Immature natural killer cell (primary cell): ENCODE results near the gene PRSS12. TPM values are rescaled to one million over a fixed set of nuclear protein-coding genes. Genes with fewer than 3 reads are reported as not detected.
A peak's percentile ranks its signal among the peaks of the same experiment; 100 is the strongest.

Experiments used
- DNase-seq, 3 donors: peaks; one replicate each; pipeline ENCODE4 v3.0.0; 2022; ENCODE audit warnings: mixed read lengths in 1 of 3
- H3K27ac Mint-ChIP-seq, 6 donors: one replicate each; pipeline ENCODE4 v1.8.0; 2020; ENCODE audit warnings: mixed read lengths in 6 of 6, mild to moderate bottlenecking in 5 of 6, inconsistent platforms in 4 of 6, moderate library complexity in 3 of 6
- H3K27me3 Mint-ChIP-seq, 3 donors: one replicate each; pipeline ENCODE4 v1.8.0; 2020 to 2021; ENCODE audit warnings: low read depth in 3 of 3, mild to moderate bottlenecking in 3 of 3, mixed read lengths in 3 of 3, moderate library complexity in 3 of 3, inconsistent platforms in 1 of 3
- H3K36me3 Mint-ChIP-seq, 3 donors: one replicate each; pipeline ENCODE4 v1.8.0; 2020; ENCODE audit warnings: mixed read lengths in 3 of 3, inconsistent platforms in 2 of 3, mild to moderate bottlenecking in 2 of 3
- H3K4me1 Mint-ChIP-seq, 2 donors: one replicate each; pipeline ENCODE4 v1.8.0; 2020; ENCODE audit warnings: inconsistent platforms in 2 of 2, mild to moderate bottlenecking in 2 of 2, mixed read lengths in 2 of 2, moderate library complexity in 1 of 2
- H3K4me3 Mint-ChIP-seq, 5 donors: one replicate each; pipeline ENCODE4 v1.8.0; 2020; ENCODE audit warnings: mild to moderate bottlenecking in 5 of 5, mixed read lengths in 5 of 5, inconsistent platforms in 3 of 5, moderate library complexity in 3 of 5
- H3K9me3 Mint-ChIP-seq, 6 donors: one replicate each; pipeline ENCODE4 v1.8.0; 2020; ENCODE audit warnings: mild to moderate bottlenecking in 6 of 6, mixed read lengths in 6 of 6, inconsistent platforms in 4 of 6, moderate library complexity in 3 of 6
- polyA plus RNA-seq, 3 donors: library from polyadenylated mRNA; unstranded; fragments of 300-500 nt; fragmentation: Illumina TruSeq; gene quantifications; one replicate each; pipeline ENCODE4 v1.2.3, GENCODE V29; 2021

Gene PRSS12
- polyA plus RNA-seq, 3 donors from 2014 or later: not detected

DNA sequence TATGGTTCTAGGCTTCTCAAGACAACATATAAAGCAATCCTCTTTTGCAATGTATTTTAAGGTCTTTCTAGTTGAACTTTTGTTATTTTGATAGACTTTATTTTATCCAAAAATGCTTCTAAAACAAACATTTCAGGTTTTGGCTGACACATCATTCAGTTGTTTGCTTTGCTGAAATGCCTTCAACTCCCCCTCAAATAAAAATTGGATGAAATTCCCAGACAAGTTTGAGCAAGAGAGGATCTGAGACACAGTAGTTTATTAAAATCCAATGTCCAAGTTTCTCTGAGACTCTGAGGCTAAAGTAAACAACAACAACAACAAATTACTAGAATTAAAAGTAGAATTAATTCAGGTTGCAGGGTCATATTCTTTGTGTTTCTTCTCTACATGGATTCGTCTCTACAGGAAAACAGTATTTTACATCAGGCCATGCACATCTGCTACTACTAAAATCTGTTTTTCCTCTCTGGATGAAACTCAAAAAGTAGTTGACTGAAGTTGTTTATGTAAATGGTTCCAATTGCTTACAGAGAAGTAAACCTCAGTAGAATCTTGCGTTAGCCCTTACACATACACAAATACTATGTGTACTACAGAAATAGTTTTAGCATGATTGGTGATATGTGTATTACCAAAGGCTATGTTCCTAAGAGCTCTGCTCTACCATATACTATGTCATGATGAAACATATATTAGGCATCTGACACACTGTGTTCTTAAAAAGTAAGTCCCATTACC lies 64.9 kb downstream of the PRSS12 start:
- Mint-ChIP-seq H3K27ac (no peak overlapping the region), H3K9me3 (no peaks in the 10 kb centered on the region), H3K27me3 (no peaks in the 10 kb centered on the region), H3K4me1 (peaks cover 0 to 2% of the 10 kb centered on the region in 2 donors), H3K4me3 (no peak overlapping the region), H3K36me3 (peaks cover 0 to 8% (median 6%) of the 10 kb centered on the region in 3 donors)
- no peak for DNase-seq

DNA sequence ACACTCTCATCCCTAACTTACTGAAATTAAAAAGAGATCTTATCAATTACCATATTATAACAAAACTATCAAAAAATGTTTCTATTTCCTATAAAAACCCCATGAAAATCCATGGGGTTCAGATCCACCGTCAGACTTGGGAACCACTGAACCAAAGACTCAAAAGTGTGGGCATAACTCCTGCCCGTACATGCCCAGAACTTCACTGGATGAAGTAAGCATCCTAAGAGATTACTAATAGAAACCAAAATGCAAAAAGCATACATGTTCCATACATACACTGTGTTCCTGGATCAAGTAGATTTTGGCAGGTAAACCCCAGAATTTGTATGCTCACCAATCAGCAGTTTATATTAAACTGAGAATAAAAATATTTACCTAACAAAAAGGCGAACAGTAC lies 66.1 kb downstream of the PRSS12 start:
- Mint-ChIP-seq H3K27ac (no peak overlapping the region), H3K9me3 (no peaks in the 10 kb centered on the region), H3K36me3 (peaks cover 0 to 15% (median 8%) of the 10 kb centered on the region in 3 donors), H3K4me3 (no peak overlapping the region), H3K4me1 (peaks cover 2 to 3% of the 10 kb centered on the region in 2 donors), H3K27me3 (no peaks in the 10 kb centered on the region)
- no peak for DNase-seq

DNA sequence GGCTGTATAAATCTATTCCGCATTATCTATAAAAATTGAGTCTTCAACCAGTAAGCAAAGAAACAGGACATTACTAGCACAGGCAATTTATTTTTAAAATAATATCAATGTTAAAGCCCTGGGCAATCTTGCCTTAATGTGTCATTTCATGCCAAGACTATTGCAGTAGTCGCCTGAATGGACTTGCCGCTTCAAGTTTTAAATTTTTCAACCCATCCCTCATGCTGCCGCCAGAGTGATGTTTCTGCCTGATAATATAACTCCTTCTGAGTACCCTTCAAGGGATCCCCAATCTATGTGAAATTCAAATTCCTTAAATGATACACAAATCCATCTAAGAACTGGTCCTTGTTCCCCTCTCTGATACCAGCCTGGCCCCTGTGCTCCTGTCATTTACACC lies 66.9 kb downstream of the PRSS12 start:
- H3K27me3 Mint-ChIP-seq: no peaks in the 10 kb centered on the region
- H3K4me1 Mint-ChIP-seq: peaks cover 4 to 11% of the 10 kb centered on the region in 2 donors

DNA sequence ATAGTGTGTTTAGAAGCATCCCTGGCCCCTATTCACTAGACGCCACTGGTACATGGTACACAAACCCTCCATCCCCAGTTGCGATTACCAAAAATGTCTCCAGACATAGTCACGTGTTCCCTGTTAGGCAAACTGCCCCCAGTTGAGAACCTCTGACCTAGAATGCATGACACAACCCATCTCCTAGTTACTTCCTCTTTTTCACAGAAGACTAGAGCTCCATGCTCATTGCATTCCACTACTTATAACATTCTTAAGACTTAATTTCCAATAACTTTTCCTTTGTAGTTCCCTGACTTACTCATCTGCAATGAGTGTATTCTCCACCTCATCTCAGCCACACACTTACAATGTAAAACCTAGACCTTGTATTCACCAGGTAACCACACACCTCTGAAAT lies 68.6 kb downstream of the PRSS12 start:
- Mint-ChIP-seq H3K27ac (peak overlapping the region in 1 of 6 donors; percentile 59), H3K4me3 (no peak overlapping the region), H3K27me3 (peaks cover 0 to 3% (median under 1%) of the 10 kb centered on the region in 3 donors), H3K4me1 (peaks cover 19 to 29% of the 10 kb centered on the region in 2 donors), H3K9me3 (no peaks in the 10 kb centered on the region), H3K36me3 (peaks cover 0 to 18% (median 7%) of the 10 kb centered on the region in 3 donors)
- no peak for DNase-seq

More for the DNA sequence above, 66.9 kb downstream of the PRSS12 start:
- DNase-seq: no peak
- peak overlapping the region in 1 of 6 donors; percentile 7 for H3K27ac Mint-ChIP-seq
- H3K4me3 Mint-ChIP-seq: no peak overlapping the region
- H3K36me3 Mint-ChIP-seq: peaks cover 0 to 18% (median 10%) of the 10 kb centered on the region in 3 donors
- H3K9me3 Mint-ChIP-seq: no peaks in the 10 kb centered on the region

DNA sequence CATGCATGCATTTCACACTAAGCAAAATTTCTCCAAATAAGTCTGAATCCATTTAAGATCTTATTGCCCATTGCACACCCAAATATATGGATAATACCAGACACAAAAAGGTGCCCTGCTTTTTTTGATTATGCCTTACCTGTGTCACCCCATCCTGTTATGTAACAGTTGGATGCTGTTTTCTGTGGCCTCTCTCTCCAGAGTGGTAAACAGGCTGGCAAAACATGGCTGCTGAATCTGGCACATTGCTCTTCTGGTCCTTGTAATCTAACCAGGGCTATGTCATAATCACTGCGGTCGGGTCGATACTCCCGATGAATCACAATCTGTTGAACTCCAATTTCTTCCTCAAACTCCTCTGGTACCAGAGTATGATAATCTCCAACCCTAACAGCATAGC lies 70.1 kb downstream of the PRSS12 start:
- Mint-ChIP-seq H3K27ac (peak overlapping the region in 3 of 6 donors; percentile 15 to 31 (median 22)), H3K4me1 (peaks cover 34 to 43% of the 10 kb centered on the region in 2 donors), H3K9me3 (no peaks in the 10 kb centered on the region), H3K36me3 (peaks cover 0 to 18% (median 10%) of the 10 kb centered on the region in 3 donors), H3K4me3 (no peak overlapping the region), H3K27me3 (peaks cover 7 to 15% (median 12%) of the 10 kb centered on the region in 3 donors)
- no peak for DNase-seq

DNA sequence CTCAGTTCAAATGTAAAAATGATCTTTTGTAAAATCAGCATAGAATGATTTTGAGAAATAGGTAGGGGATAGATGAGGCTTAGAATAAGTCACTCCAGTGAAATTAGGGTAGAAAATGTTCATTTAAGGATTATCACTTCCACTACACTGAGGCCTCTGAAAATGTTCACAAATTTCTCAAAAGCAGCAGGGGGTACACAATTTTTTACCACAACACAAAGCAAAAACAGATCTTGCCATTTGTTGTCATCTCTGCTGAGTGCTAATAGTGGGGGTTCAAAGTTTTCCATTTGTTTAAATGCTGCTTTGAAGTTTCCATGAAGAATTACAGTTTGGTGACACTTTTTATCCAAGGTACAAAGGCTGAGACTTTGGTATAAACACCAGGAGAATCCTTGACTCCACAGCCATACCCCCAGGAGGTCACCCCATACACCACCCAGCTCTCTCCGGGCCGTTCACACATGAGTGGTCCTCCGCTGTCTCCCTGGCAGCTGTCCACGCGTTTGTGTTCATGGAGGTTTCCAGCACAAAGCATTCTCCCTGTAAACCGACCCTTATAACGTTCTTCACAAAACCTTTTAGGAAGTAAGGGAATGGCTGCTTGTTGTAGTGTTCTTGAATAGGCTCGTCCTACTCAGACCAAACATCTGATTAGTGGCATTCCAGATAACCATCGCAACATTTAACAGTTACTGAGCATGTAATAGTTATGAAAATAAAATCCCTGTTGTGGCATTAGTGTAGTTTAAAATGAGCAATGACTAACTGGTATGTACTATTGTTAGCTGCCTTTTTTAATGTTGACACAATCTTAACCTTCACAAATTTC lies 71.0 kb downstream of the PRSS12 start:
- no peak for DNase-seq
- Mint-ChIP-seq H3K9me3 (no peaks in the 10 kb centered on the region), H3K4me1 (peaks cover 39 to 52% of the 10 kb centered on the region in 2 donors), H3K27ac (peak overlapping the region in 5 of 6 donors; percentile 22 to 99 (median 30)), H3K27me3 (peaks cover 9 to 15% (median 12%) of the 10 kb centered on the region in 3 donors), H3K36me3 (peaks cover 0 to 18% (median 10%) of the 10 kb centered on the region in 3 donors), H3K4me3 (no peak overlapping the region)

DNA sequence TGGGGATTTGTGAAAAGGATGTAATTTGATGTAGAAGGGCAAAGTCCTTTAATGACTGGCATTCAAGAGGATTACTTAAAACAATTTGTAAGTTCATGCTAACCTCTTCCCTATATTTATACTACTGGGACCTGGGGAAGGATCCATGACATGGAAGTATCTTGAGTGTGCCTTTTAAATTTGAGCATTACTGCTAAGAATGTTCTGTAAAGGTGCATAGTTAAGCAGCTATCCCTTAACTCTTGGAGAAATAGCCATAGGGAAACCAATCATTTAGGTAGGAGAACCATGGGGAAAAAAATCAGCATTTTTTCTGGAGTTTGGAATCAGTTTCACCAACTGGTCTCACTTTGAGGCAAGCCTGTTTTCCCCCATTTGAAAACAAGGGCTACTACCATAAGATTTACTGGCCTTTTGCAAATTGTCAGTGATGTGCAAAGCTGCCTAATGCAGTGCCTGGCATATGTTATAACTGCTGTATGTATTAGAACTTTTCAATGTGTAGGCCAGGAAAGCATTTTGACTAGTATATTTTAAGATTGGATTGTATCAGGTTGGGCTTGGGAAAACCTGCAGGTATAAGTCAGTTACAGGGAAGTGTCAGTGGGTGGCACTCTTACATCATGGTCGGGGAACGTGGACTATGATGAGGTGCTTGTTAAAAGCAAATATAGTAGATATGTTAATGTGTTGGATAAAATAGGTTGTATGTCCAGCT lies 72.1 kb downstream of the PRSS12 start:
- Mint-ChIP-seq H3K27ac (peak overlapping the region in 5 of 6 donors; percentile 6 to 99 (median 58)), H3K36me3 (peaks cover 0 to 13% (median 10%) of the 10 kb centered on the region in 3 donors), H3K4me3 (peak overlapping the region in 3 of 5 donors; percentile 12 to 36 (median 30)), H3K27me3 (peaks cover 9 to 15% (median 12%) of the 10 kb centered on the region in 3 donors), H3K4me1 (peaks cover 39 to 52% of the 10 kb centered on the region in 2 donors), H3K9me3 (no peaks in the 10 kb centered on the region)
- DNase-seq: peak; percentile 17 to 29 (median 18)

DNA sequence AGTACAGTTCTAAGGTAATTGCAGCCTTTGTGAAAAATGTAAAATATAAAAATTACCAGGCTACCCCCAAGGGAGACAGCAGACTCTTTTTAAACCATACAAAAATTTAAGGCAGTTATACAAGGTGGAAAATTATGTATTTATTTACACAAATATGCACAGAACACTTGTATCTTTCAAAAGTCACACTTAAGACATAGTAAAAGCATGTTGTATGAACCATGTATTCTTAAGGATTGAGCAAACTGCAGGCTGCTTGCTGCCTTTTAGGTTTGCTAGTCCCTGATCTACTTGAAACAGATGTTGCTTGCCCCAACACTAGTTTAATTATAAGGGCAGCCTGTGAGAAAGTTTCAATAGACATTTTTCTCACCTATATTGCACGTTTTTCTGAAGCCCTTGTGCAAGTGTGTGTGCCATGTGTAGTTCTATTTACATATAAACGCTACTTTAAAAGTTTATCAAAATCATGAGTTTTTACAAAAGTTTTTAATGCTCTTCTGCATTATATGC lies 72.8 kb downstream of the PRSS12 start:
- H3K4me1 Mint-ChIP-seq: peaks cover 39 to 52% of the 10 kb centered on the region in 2 donors
- H3K27ac Mint-ChIP-seq: peak overlapping the region; percentile 97 to 100 (median 99)
- H3K4me3 Mint-ChIP-seq: peak overlapping the region; percentile 91 to 99 (median 97)
- peaks cover 11 to 18% (median 12%) of the 10 kb centered on the region in 3 donors for H3K27me3 Mint-ChIP-seq
- peaks cover 0 to 13% (median 10%) of the 10 kb centered on the region in 3 donors for H3K36me3 Mint-ChIP-seq
- H3K9me3 Mint-ChIP-seq: no peaks in the 10 kb centered on the region
- no peak for DNase-seq

DNA sequence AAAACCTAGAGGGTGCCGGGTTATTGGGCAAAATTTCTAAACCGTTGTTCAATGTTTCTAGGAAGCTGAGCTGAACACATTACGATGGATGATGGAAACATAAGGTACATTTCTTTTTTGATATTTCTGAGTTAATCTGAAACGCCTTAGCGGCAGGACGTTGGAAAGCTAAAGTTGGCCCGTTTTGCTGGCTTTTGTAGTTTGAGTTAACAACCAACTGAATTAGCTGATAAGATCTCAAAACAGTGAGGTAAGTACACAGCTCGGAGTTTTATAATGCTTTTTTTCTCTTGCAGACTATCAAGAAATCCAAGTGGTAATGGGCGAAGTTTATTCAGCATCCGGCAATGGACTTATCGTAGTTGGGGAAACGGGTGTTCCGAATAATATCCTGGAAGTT lies 73.5 kb downstream of the PRSS12 start:
- Mint-ChIP-seq H3K9me3 (no peaks in the 10 kb centered on the region), H3K27ac (peak overlapping the region; percentile 97 to 100 (median 99)), H3K4me3 (peak overlapping the region; percentile 91 to 99 (median 97)), H3K27me3 (peaks cover 11 to 18% (median 12%) of the 10 kb centered on the region in 3 donors), H3K36me3 (peaks cover 0 to 13% (median 10%) of the 10 kb centered on the region in 3 donors), H3K4me1 (peaks cover 39 to 52% of the 10 kb centered on the region in 2 donors)
- DNase-seq: peak in 2 of 3 donors; percentile 16 to 26

DNA sequence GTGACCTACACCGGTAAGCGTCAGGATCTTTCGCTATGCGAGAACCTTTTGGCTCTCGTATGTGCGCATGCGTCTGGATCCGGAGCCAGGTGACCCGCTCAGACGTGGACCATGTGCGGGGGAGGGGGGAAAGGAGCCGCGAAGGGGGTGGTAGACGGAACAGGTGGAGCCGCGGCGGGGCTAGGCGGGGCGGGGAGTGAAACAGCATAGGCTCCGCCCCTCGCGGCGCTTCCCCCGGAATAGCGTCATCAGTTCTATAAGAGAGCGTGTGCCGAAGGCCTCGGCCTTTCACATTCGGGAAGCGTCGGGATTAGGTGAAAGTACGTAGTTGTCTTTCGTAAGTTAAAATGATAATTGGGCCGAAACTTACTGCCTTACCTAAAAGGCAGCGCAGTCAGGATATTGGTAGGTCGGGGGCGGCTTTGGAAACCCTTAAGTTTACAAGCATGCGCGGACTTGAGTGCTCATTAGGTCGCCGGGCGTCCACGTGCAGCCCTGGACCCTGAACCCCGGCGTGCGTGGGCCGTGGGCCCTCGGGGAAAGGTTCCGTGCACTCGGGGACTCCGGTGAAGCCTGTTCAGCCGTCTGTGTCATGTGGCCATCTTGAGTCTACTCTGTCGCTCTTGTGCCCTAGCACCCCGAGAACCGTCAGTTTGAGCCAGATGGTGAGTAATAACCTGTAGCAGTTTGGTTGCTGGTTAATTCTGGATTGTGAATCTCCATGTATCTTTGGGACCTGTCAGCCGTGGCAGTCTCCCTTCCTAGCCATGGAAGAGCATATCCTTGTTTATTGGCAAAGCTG lies 74.1 kb downstream of the PRSS12 start:
- Mint-ChIP-seq H3K36me3 (peaks cover 0 to 13% (median 10%) of the 10 kb centered on the region in 3 donors), H3K27ac (peak overlapping the region; percentile 97 to 100 (median 99)), H3K9me3 (no peaks in the 10 kb centered on the region), H3K27me3 (peaks cover 11 to 18% (median 12%) of the 10 kb centered on the region in 3 donors), H3K4me3 (peak overlapping the region; percentile 91 to 99 (median 97)), H3K4me1 (peaks cover 39 to 52% of the 10 kb centered on the region in 2 donors)
- peak; percentile 91 to 95 (median 92) for DNase-seq

DNA sequence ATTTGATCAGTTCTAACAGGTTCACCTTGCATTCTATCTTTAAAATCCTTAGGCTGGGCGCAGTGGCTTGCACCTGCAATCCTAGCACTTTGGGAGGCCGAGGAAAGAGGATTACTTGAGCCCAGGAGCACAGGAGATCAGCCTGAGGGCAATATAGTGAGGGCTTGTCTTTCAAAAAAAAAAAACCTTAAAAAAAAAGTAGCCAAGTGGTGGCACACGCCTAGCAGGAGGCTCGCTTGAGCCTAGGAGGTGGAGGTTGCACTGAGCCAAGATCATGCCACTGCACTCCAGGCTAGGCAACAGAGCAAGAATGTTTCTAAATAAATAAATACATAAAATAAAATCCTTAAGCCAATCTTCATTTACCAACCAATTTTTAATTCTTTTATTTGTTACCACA lies 75.6 kb downstream of the PRSS12 start:
- H3K27me3 Mint-ChIP-seq: peaks cover 11 to 18% (median 12%) of the 10 kb centered on the region in 3 donors
- peak overlapping the region in 5 of 6 donors; percentile 98 to 100 (median 99) for H3K27ac Mint-ChIP-seq
- H3K4me1 Mint-ChIP-seq: peaks cover 37 to 52% of the 10 kb centered on the region in 2 donors
- peak overlapping the region; percentile 19 to 99 (median 94) for H3K4me3 Mint-ChIP-seq
- DNase-seq: no peak
- H3K36me3 Mint-ChIP-seq: peaks cover 0 to 7% (median 7%) of the 10 kb centered on the region in 3 donors
- H3K9me3 Mint-ChIP-seq: no peaks in the 10 kb centered on the region

DNA sequence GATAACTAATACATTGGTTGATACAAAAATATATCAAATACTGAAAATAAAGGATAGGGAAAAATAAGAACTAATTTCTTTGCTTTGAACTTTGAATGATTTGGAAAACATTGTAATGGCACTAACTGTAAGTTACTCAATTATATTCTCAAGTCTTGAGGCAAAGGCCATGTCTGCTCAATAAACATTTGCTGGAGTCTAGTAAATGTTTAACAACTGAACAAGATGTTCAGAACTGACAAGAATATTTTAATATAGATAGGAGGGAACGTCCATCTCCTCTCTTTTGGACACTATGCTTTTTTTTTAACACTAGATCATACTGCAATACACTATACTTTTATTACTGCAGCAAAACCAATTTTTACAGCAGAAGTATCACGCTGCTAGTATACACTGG lies 76.2 kb downstream of the PRSS12 start:
- no peak overlapping the region for H3K4me3 Mint-ChIP-seq
- peak overlapping the region in 3 of 6 donors; percentile 81 to 99 (median 98) for H3K27ac Mint-ChIP-seq

More for the DNA sequence above, 76.2 kb downstream of the PRSS12 start:
- no peaks in the 10 kb centered on the region for H3K9me3 Mint-ChIP-seq
- peaks cover 0 to 7% (median 2%) of the 10 kb centered on the region in 3 donors for H3K36me3 Mint-ChIP-seq
- H3K4me1 Mint-ChIP-seq: peaks cover 37 to 47% of the 10 kb centered on the region in 2 donors
- H3K27me3 Mint-ChIP-seq: peaks cover 11 to 18% (median 12%) of the 10 kb centered on the region in 3 donors
- DNase-seq: no peak
